ENCODE data around the gene GLRX3.
"Not testable (repeated sequence)": the region's sequence is repeated elsewhere in the genome, so short reads cannot be mapped to it uniquely, and the experiment has no call there.

The GLRX3 gene

GRCh38 chr10:130194194-130194990 is 58.2 kb downstream of the GLRX3 start:
- Histone ChIP-seq H3K27ac (ENCODE audit: low read depth, low read length) (no peak overlapping the region), H3K4me3 (ENCODE audit: low read length) (no peak overlapping the region), H3K4me1 (ENCODE audit: control insufficient read depth, insufficient read depth, low read length) (no peaks in the 10 kb centered on the region), H3K36me3 (ENCODE audit: control insufficient read depth, insufficient read depth, low read length) (no peaks in the 10 kb centered on the region), H3K9ac (ENCODE audit: low read length) (no peak overlapping the region), H3K27me3 (ENCODE audit: control insufficient read depth, insufficient read depth, low read length) (peaks cover 2% of the 10 kb centered on the region)

GRCh38 chr10:130194991-130195645 is 58.9 kb downstream of the GLRX3 start:
- H3K27me3 ChIP-seq (ENCODE audit: control insufficient read depth, insufficient read depth, low read length) = peaks cover 2% of the 10 kb centered on the region
- H3K9ac ChIP-seq (ENCODE audit: low read length) = no peak overlapping the region
- H3K27ac ChIP-seq (ENCODE audit: low read depth, low read length) = no peak overlapping the region
- H3K4me3 ChIP-seq (ENCODE audit: low read length) = no peak overlapping the region
- H3K36me3 ChIP-seq (ENCODE audit: control insufficient read depth, insufficient read depth, low read length) = no peaks in the 10 kb centered on the region
- H3K4me1 ChIP-seq (ENCODE audit: control insufficient read depth, insufficient read depth, low read length) = no peaks in the 10 kb centered on the region

DNA sequence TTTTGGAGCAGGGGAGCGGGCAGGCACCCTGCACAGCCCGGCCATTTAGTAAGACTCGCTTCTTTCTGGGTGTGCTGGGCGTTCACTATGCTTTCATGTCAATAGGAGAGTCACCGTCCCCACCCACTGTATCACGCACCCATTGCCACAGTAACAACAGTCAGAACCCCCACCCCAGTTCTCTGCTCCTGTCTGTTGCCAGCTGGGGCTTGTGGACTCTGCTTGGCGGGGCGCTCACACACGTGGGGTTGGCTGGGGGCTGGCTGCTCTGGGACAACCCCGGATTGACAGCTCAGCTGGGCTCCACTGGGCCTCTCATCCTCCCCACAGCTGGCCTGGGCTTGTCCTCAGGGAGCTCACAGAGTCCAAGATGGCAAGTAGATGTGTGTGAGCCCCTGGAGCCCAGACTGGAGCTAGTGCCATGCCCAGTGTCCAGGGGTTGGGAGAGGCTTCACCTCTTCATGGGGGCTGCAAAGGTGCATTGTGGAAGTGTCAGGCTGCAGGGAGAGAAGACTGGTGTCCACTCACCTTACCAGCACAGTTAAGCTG is 59.6 kb downstream of the GLRX3 start:
- Histone ChIP-seq H3K27ac (ENCODE audit: low read depth, low read length) (no peak overlapping the region), H3K9ac (ENCODE audit: low read length) (no peak overlapping the region), H3K36me3 (ENCODE audit: control insufficient read depth, insufficient read depth, low read length) (no peaks in the 10 kb centered on the region), H3K4me3 (ENCODE audit: low read length) (no peak overlapping the region), H3K4me1 (ENCODE audit: control insufficient read depth, insufficient read depth, low read length) (no peaks in the 10 kb centered on the region), H3K27me3 (ENCODE audit: control insufficient read depth, insufficient read depth, low read length) (peaks cover under 1% of the 10 kb centered on the region)

GRCh38 chr10:130196511-130197487 is 60.6 kb downstream of the GLRX3 start:
- no peak overlapping the region for H3K4me3 ChIP-seq (ENCODE audit: low read length)
- H3K36me3 ChIP-seq (ENCODE audit: control insufficient read depth, insufficient read depth, low read length) = no peaks in the 10 kb centered on the region
- H3K27me3 ChIP-seq (ENCODE audit: control insufficient read depth, insufficient read depth, low read length) = no peaks in the 10 kb centered on the region
- H3K27ac ChIP-seq (ENCODE audit: low read depth, low read length) = no peak overlapping the region
- no peaks in the 10 kb centered on the region for H3K4me1 ChIP-seq (ENCODE audit: control insufficient read depth, insufficient read depth, low read length)
- H3K9ac ChIP-seq (ENCODE audit: low read length) = no peak overlapping the region

DNA sequence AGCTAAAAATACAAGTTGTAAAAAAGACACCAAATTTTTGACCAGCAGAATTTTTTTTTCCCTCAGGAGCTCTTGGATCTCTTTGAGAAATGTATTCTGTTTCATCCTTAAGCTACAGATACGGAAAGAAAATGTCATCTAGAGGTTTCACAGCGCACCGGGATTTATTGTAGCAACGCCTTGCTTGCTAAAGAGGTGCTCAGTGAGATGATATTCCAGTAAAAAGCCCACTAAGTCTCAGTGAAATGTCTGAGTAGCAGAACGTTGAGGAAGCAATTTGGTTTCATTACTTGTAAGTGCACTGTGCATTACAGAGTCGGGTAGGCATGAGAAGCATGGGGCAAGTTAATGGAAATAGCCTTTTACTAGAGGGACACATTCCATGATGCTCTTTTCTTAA is 62.5 kb downstream of the GLRX3 start:
- H3K27ac ChIP-seq (ENCODE audit: low read depth, low read length) = no peak overlapping the region
- H3K4me1 ChIP-seq (ENCODE audit: control insufficient read depth, insufficient read depth, low read length) = no peaks in the 10 kb centered on the region
- no peak overlapping the region for H3K4me3 ChIP-seq (ENCODE audit: low read length)
- H3K27me3 ChIP-seq (ENCODE audit: control insufficient read depth, insufficient read depth, low read length) = no peaks in the 10 kb centered on the region
- no peak overlapping the region for H3K9ac ChIP-seq (ENCODE audit: low read length)
- H3K36me3 ChIP-seq (ENCODE audit: control insufficient read depth, insufficient read depth, low read length) = no peaks in the 10 kb centered on the region

GRCh38 chr10:130200179-130201042 is 64.2 kb downstream of the GLRX3 start:
- no peak overlapping the region for H3K4me3 ChIP-seq (ENCODE audit: low read length)
- H3K27me3 ChIP-seq (ENCODE audit: control insufficient read depth, insufficient read depth, low read length) = no peaks in the 10 kb centered on the region
- H3K27ac ChIP-seq (ENCODE audit: low read depth, low read length) = no peak overlapping the region
- no peak overlapping the region for H3K9ac ChIP-seq (ENCODE audit: low read length)
- H3K36me3 ChIP-seq (ENCODE audit: control insufficient read depth, insufficient read depth, low read length) = no peaks in the 10 kb centered on the region
- H3K4me1 ChIP-seq (ENCODE audit: control insufficient read depth, insufficient read depth, low read length) = no peaks in the 10 kb centered on the region

DNA sequence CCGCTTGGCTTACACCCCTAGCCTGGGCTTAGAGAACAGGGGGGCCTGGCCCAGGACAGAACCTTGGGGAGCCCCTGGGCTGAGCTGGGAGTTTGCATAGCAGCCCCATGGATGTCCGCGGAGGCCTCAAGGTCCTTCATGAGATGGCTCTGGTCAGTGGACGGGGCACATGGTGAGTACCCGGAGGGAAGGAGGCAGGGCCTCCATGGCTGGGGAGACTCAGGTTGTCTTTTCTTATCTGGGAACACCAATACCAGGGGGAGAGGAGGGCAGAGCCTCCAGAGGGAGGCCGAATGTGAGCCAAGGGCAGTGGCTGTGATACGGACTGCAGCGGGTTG is 64.8 kb downstream of the GLRX3 start:
- H3K4me1 ChIP-seq (ENCODE audit: control insufficient read depth, insufficient read depth, low read length) = no peaks in the 10 kb centered on the region
- no peaks in the 10 kb centered on the region for H3K27me3 ChIP-seq (ENCODE audit: control insufficient read depth, insufficient read depth, low read length)
- no peak overlapping the region for H3K4me3 ChIP-seq (ENCODE audit: low read length)
- no peak overlapping the region for H3K27ac ChIP-seq (ENCODE audit: low read depth, low read length)
- H3K9ac ChIP-seq (ENCODE audit: low read length) = no peak overlapping the region
- H3K36me3 ChIP-seq (ENCODE audit: control insufficient read depth, insufficient read depth, low read length) = no peaks in the 10 kb centered on the region

- H3K9ac ChIP-seq (ENCODE audit: low read length); H3K4me3 ChIP-seq (ENCODE audit: low read length); H3K4me1 ChIP-seq (ENCODE audit: control insufficient read depth, insufficient read depth, low read length); H3K27me3 ChIP-seq (ENCODE audit: control insufficient read depth, insufficient read depth, low read length); H3K36me3 ChIP-seq (ENCODE audit: control insufficient read depth, insufficient read depth, low read length); H3K27ac ChIP-seq (ENCODE audit: low read depth, low read length): not testable (repeated sequence)
These were observed 66.0 kb downstream of the GLRX3 start for GRCh38 chr10:130202150-130202549.

- Histone ChIP-seq H3K27ac (ENCODE audit: low read depth, low read length) (no peak overlapping the region), H3K4me3 (ENCODE audit: low read length) (no peak overlapping the region), H3K36me3 (ENCODE audit: control insufficient read depth, insufficient read depth, low read length) (no peaks in the 10 kb centered on the region), H3K4me1 (ENCODE audit: control insufficient read depth, insufficient read depth, low read length) (no peaks in the 10 kb centered on the region), H3K27me3 (ENCODE audit: control insufficient read depth, insufficient read depth, low read length) (no peaks in the 10 kb centered on the region), H3K9ac (ENCODE audit: low read length) (no peak overlapping the region)
These were observed 66.9 kb downstream of the GLRX3 start for GRCh38 chr10:130202984-130203621.

DNA sequence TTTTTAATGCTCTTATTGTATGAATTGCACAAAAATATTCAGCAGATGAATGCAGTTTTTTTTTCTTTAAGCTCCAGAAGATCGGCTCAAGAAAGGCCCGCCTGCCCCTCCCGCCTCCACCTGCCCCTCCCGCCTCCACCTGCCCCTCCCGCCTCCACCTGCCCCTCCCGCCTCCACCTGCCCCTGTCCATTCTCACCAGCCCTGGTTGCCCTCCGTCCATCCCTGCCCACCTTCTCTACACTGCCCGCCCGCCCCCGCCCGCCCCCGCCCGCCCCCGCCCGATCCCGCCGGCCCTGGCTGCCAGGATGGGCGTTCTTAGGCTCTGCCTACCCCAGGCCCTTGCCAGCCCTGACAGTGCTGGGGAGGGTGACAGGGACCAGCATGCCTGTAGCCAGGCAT is 67.4 kb downstream of the GLRX3 start:
- Histone ChIP-seq H3K27me3 (ENCODE audit: control insufficient read depth, insufficient read depth, low read length) (no peaks in the 10 kb centered on the region), H3K9ac (ENCODE audit: low read length) (no peak overlapping the region), H3K36me3 (ENCODE audit: control insufficient read depth, insufficient read depth, low read length) (no peaks in the 10 kb centered on the region), H3K4me1 (ENCODE audit: control insufficient read depth, insufficient read depth, low read length) (no peaks in the 10 kb centered on the region), H3K27ac (ENCODE audit: low read depth, low read length) (no peak overlapping the region), H3K4me3 (ENCODE audit: low read length) (no peak overlapping the region)

GRCh38 chr10:130206216-130206737 is 70.1 kb downstream of the GLRX3 start:
- Histone ChIP-seq H3K4me3 (ENCODE audit: low read length) (no peak overlapping the region), H3K9ac (ENCODE audit: low read length) (no peak overlapping the region), H3K27ac (ENCODE audit: low read depth, low read length) (no peak overlapping the region)

More at GRCh38 chr10:130206216-130206737, 70.1 kb downstream of the GLRX3 start:
- H3K27me3 ChIP-seq (ENCODE audit: control insufficient read depth, insufficient read depth, low read length) = no peaks in the 10 kb centered on the region
- no peaks in the 10 kb centered on the region for H3K4me1 ChIP-seq (ENCODE audit: control insufficient read depth, insufficient read depth, low read length)
- no peaks in the 10 kb centered on the region for H3K36me3 ChIP-seq (ENCODE audit: control insufficient read depth, insufficient read depth, low read length)
